Heart left ventricle (tissue), 16 donors: Measurements from ENCODE around the gene CDK5RAP2. TPM values are rescaled to one million over a fixed set of nuclear protein-coding genes. Genes with fewer than 3 reads are reported as not detected.

Experiments used
- ATAC-seq, 4 donors: fragments of 200-7000 bp; cut with Tn5 transposase; one replicate each; pipeline ENCODE4 v1.9.1; 2020 to 2022; ENCODE audit warnings: moderate library complexity in 4 of 4, mild to moderate bottlenecking in 3 of 4, moderate number of reproducible peaks in 1 of 4
- DNase-seq, 5 donors: peaks; one replicate each; pipeline ENCODE4 v3.0.0-alpha.2; 2020
- H3K27ac ChIP-seq, 12 donors: fragments of 200-600 bp; sonication (generic) in 4 of 12; one replicate each; pipeline versions ENCODE4 v1.5.0 to v1.8.0; 2016 to 2022; ENCODE audit warnings: mild to moderate bottlenecking in 2 of 12
- H3K27me3 ChIP-seq, 9 donors: fragments of 200-600 bp; sonication (generic) in 2 of 9; one replicate each; pipeline versions ENCODE4 v1.5.1 to v1.8.0; 2016 to 2022; ENCODE audit warnings: mild to moderate bottlenecking in 3 of 9
- H3K36me3 ChIP-seq, 9 donors: fragments of 200-600 bp; sonication (generic) in 2 of 9; one replicate each; pipeline versions ENCODE4 v1.5.0 to v1.8.0; 2018 to 2022; ENCODE audit warnings: mild to moderate bottlenecking in 2 of 9
- H3K4me1 ChIP-seq, 12 donors: fragments of 200-600 bp; sonication (generic) in 4 of 12; one replicate each; pipeline versions ENCODE4 v1.5.0 to v1.8.0; 2016 to 2022; ENCODE audit warnings: mild to moderate bottlenecking in 3 of 12
- H3K4me3 ChIP-seq, 12 donors: fragments of 200-600 bp; sonication (generic) in 4 of 12; one replicate each; pipeline versions ENCODE4 v1.5.0 to v1.8.0; 2017 to 2022; ENCODE audit warnings: mild to moderate bottlenecking in 9 of 12, moderate library complexity in 4 of 12
- H3K9me3 ChIP-seq, 12 donors: fragments of 200-600 bp; sonication (generic) in 4 of 12; one replicate each; pipeline versions ENCODE4 v1.5.0 to v1.8.0; 2016 to 2022; ENCODE audit warnings: mild to moderate bottlenecking in 1 of 12
- POLR2A ChIP-seq, 2 donors: fragments of 450-650 bp; IDR thresholded peaks; one replicate each; pipeline ENCODE4 v1.6.1; 2017; ENCODE audit warnings: antibody characterized with exemption in 2 of 2, mild to moderate bottlenecking in 2 of 2, moderate library complexity in 2 of 2
- WGBS, 4 donors: extraction: QIAGEN DNeasy Blood & Tissue Kit in 2 of 4; methylation state at CpG; one replicate each; pipeline versions ENCODE4 v1.1.5 to v1.1.7; 2013 to 2018; 5-methylcytosine and 5-hydroxymethylcytosine counted together
- intact Hi-C, 10 donors: fragments of 100-400 bp; cut with DNase I; formaldehyde crosslinking; loops; one replicate each; pipeline versions ENCODE4 v1.11.1 to v1.14.2; 2022
- polyA plus RNA-seq, 2 donors: library from polyadenylated mRNA; stranded (reverse); fragments of 200-250 nt; gene quantifications; one replicate each; pipeline ENCODE4 v1.2.3, GENCODE V29; 2013
- total RNA-seq, 9 donors: library from RNA; depleted of rRNA in 2 of 9; stranded (reverse); fragments of >200 nt in 2 of 9; fragmentation: NEBNext Ultra II Directional in 3 of 9; extraction: Animal tissue kit (Norgen Biotek cat#: 25700) in 3 of 9; gene quantifications; one replicate each; pipeline versions ENCODE4 v1.1.0 to v1.2.4, GENCODE V29; 2016 to 2023
- TF ChIP-seq, protein P1 (sequence below), 12 donors: fragments of 200-600 bp; sonication (generic) in 4 of 12; IDR thresholded peaks; one replicate each; pipeline versions ENCODE4 v1.5.0 to v1.8.0; 2018 to 2022; ENCODE audit warnings: antibody characterized with exemption in 12 of 12, mild to moderate bottlenecking in 5 of 12
- donor health status: ischemic (EF 13 %, LVEDD 7.1; RV severe dilation, severe dysfunction).
- donor health status: healthy with polysubstance abuse.
- donor health status: DM: no; HTN: yes; CAD: no.
- donor health status: DM: no; HTN: no; CAD: no.
- donor health status: ischemic (EF 25% LVEDD 6.9; RV normal size, moderate dysfunction).
- donor health status: ischemic (EF 25% LVEDD 5.7; RV mildly dilated, moderate dysfunction).
- donor health status: healthy.
- donor health status: DM: yes; HTN: yes; CAD: no.
- donor health status: ischemic (EF 35%, LVEDD 5.7; RV mildly dilated, moderate dysfunction).
- donor health status: nonischemic (EF 11% LVEDD 7.7; RV severe dilation, severe dysfunction).
- donor health status: DM: yes; HTN: yes; CAD: no.
- donor health status: PGD.
- donor health status: ischemic (EF 29% LVEDD 5.4; RV normal size, mild dysfunction).
- donor health status: nonischemic (EF 23%, LVEDD 6.1; RV moderate dilation, normal function).

CDK5RAP2 gene
- total and polyA plus RNA-seq, 11 donors: 26.1 to 114 (median 53.1) TPM

DNA sequence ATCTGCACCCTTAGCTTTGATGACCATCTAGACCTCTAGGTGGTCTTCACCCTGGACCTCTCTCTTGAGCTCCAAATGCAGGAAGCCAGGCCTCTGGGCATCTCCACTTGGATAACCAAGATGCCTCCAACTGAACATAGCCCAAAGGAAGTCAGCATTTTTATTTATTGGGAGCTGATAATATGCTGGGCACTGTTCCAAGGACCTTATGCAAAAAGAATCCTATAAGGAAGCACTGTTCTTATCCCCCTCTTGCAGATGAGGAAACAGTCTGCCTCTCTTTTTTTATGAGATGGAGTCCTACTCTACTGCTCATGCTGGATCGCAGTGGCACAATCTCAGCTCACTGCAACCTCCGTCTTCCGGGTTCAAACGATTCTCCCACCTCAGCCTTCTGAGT, 219.9 kb downstream of the CDK5RAP2 start:
- no peak for TF ChIP-seq POLR2A (IDR thresholded peaks at IDR 0.05)
- TF ChIP-seq, protein P1, sequence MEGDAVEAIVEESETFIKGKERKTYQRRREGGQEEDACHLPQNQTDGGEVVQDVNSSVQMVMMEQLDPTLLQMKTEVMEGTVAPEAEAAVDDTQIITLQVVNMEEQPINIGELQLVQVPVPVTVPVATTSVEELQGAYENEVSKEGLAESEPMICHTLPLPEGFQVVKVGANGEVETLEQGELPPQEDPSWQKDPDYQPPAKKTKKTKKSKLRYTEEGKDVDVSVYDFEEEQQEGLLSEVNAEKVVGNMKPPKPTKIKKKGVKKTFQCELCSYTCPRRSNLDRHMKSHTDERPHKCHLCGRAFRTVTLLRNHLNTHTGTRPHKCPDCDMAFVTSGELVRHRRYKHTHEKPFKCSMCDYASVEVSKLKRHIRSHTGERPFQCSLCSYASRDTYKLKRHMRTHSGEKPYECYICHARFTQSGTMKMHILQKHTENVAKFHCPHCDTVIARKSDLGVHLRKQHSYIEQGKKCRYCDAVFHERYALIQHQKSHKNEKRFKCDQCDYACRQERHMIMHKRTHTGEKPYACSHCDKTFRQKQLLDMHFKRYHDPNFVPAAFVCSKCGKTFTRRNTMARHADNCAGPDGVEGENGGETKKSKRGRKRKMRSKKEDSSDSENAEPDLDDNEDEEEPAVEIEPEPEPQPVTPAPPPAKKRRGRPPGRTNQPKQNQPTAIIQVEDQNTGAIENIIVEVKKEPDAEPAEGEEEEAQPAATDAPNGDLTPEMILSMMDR (IDR thresholded peaks at IDR 0.05): no peak
- ATAC-seq (no peak), DNase-seq (no peak)
- Histone ChIP-seq H3K27ac (no peak overlapping the region), H3K4me3 (no peak overlapping the region), H3K4me1 (no peaks in the 10 kb centered on the region), H3K27me3 (no peaks in the 10 kb centered on the region), H3K9me3 (no peaks in the 10 kb centered on the region), H3K36me3 (no peaks in the 10 kb centered on the region)
- intact Hi-C loops: no loop called here
- 67 to 88% (median 78%) methylated on average over 4 of the region's 4 CpGs for WGBS, 4 donors

DNA sequence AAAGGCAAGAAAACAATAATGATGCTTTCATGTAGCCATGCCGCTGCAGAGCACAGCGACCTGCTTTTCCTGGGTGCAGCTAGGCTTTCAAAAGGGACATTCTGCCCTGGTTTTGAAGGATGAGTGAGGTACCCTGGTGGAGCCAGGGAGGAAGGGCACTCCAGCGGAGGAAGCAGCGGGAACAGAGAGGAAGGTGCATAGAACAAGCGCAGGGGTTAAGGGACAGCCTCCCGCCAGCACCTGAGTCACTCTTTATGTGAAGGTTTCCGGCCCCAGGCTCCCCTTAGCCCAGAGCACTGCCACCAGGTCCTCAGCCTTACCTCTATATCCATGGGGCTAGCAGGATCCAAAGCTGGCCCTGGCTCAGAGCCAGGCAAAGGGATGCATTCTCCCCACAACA, 221.1 kb downstream of the CDK5RAP2 start:
- H3K4me1 ChIP-seq: no peaks in the 10 kb centered on the region
- no peak for TF ChIP-seq POLR2A (IDR thresholded peaks at IDR 0.05)
- TF ChIP-seq, protein P1 (IDR thresholded peaks at IDR 0.05): no peak
- no peak for ATAC-seq
- DNase-seq: no peak
- no peak overlapping the region for H3K27ac ChIP-seq
- H3K4me3 ChIP-seq: no peak overlapping the region
- H3K36me3 ChIP-seq: no peaks in the 10 kb centered on the region
- H3K9me3 ChIP-seq: no peaks in the 10 kb centered on the region
- 85 to 93% (median 90%) methylated on average over 7 of the region's 7 CpGs for WGBS, 4 donors
- intact Hi-C loops: loop anchor here in 1 of 10 donors (10.0 kb wide), 1 partner anchor 984 kb away; no protein-coding TSS in a partner anchor
- no peaks in the 10 kb centered on the region for H3K27me3 ChIP-seq

DNA sequence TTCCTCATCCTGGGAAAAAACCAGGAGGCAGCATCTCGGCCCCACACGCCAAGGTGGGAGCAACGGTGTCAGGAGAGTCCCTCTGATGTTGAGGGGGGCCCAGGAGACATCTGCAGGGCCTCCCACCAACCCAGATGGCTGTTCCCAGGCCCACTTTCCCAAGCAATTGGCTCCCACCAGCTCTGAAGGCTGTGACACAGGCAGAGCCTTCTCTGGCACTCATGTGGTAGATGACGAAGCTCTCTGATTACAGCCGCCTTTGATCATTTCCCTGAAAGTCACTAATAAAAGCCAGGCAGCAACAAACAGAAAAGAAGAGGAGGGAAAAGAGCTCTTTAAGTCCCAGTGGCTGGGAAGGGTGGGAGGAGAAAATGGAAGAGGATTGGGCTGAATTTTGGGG, 226.5 kb downstream of the CDK5RAP2 start:
- no peak overlapping the region for H3K4me3 ChIP-seq
- 54 to 63% (median 58%) methylated on average over 5 of the region's 5 CpGs for WGBS, 4 donors
- peaks cover 0 to 8% (median 0%) of the 10 kb centered on the region in 12 donors for H3K4me1 ChIP-seq
- intact Hi-C loops: loop anchor here in 2 of 10 donors (5.0 to 10.0 kb wide), 2 partner anchors 796 to 979 kb away; no protein-coding TSS in a partner anchor
- no peak for TF ChIP-seq POLR2A (IDR thresholded peaks at IDR 0.05)
- TF ChIP-seq, protein P1 (IDR thresholded peaks at IDR 0.05): no peak
- ATAC-seq (no peak), DNase-seq (no peak)
- no peak overlapping the region for H3K27ac ChIP-seq
- H3K27me3 ChIP-seq: no peaks in the 10 kb centered on the region
- no peaks in the 10 kb centered on the region for H3K9me3 ChIP-seq
- no peaks in the 10 kb centered on the region for H3K36me3 ChIP-seq

DNA sequence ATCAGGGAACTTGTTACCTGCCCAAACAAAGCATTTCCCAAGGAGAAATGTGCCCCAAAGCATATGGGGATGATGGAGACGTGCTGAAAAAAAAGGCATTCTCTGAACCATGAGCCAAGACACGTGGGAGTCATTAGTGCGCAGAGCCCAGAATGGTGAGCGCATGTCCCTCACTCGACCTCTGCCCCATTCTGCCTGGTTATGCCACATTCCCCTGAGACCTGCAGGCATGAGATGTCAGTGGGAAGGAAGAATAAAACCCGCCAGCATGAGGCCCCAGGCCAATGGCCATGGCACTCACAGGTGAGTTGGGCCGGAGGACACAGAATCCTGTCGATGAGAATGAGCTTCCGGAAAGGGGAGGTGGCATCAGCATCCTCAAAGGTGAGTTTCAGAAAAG, 228.9 kb downstream of the CDK5RAP2 start:
- TF ChIP-seq, protein P1 (IDR thresholded peaks at IDR 0.05): no peak
- TF ChIP-seq POLR2A (IDR thresholded peaks at IDR 0.05): no peak
- Histone ChIP-seq H3K4me3 (no peak overlapping the region), H3K36me3 (no peaks in the 10 kb centered on the region), H3K27ac (no peak overlapping the region), H3K4me1 (peaks cover 0 to 8% (median 0%) of the 10 kb centered on the region in 12 donors), H3K27me3 (no peaks in the 10 kb centered on the region), H3K9me3 (no peaks in the 10 kb centered on the region)
- ATAC-seq: no peak
- 80 to 86% (median 82%) methylated on average over 9 of the region's 9 CpGs for WGBS, 4 donors
- intact Hi-C loops: loop anchor here in 2 of 10 donors (5.0 to 10.0 kb wide), 2 partner anchors 794 to 976 kb away; no protein-coding TSS in a partner anchor
- DNase-seq: no peak
